C4-2B (cell line): ENCODE measurements around the gene SWI5.

Experiments used
- ZFX ChIP-seq: fragments of 450-650 bp; IDR thresholded peaks from 2 replicates; pipeline ENCODE4 v1.6.1; 2017
- TF ChIP-seq, protein P1 (sequence below): fragments of 450-650 bp; conservative IDR thresholded peaks from 2 replicates; pipeline ENCODE4 v1.5.1; 2017; ENCODE audit warnings: mild to moderate bottlenecking

DNA sequence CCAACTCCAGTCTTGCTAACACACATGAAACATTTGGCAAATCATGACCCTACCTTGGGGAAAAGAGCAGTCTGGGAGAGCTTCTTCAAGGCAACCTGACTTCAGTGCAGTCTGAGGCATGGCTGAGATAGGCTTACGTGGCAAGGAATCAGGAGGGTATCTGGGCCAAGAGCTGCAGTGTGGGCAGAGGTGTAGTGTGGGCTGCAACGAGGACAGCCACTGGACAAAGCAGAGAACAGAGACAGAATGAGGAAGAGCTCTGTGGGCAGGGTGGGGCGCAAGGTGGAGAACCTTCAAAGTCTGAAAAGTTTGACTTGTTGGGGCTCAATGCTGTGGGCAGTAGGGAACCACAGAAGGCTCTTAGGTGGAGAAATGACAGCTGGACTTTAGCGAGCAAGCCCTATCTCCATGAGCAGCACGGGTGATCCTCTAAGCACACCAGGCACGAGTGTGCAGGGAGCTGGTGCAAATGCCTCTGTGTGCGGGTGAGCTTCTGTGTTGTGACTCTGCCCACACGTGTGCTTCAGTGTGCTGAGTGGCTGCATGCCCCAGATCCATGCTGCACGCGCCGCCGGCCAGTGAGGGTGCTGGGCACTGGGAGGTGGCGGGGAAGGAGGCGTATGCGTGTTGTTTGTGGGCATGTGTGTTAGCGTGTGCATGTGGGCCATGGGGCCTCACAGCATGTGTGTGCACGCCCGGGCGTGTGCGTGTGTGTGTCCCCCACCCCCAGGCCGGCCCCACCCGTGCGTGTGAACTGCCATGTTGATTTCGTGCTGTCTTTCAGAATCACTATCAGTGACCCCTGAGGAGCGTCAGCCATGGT, 23.5 kb upstream of the SWI5 start:
- TF ChIP-seq, protein P1, sequence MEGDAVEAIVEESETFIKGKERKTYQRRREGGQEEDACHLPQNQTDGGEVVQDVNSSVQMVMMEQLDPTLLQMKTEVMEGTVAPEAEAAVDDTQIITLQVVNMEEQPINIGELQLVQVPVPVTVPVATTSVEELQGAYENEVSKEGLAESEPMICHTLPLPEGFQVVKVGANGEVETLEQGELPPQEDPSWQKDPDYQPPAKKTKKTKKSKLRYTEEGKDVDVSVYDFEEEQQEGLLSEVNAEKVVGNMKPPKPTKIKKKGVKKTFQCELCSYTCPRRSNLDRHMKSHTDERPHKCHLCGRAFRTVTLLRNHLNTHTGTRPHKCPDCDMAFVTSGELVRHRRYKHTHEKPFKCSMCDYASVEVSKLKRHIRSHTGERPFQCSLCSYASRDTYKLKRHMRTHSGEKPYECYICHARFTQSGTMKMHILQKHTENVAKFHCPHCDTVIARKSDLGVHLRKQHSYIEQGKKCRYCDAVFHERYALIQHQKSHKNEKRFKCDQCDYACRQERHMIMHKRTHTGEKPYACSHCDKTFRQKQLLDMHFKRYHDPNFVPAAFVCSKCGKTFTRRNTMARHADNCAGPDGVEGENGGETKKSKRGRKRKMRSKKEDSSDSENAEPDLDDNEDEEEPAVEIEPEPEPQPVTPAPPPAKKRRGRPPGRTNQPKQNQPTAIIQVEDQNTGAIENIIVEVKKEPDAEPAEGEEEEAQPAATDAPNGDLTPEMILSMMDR: no peak
- no peak for TF ChIP-seq ZFX
